Activated CD4-positive, alpha-beta T cell treated with anti-CD3 and anti-CD28 coated beads, Interleukin-2, Interleukin-4, amounts not matched to agents 100 ng/mL and 50 ng/mL, durations not matched to agents 16 hours and 8 hours (primary cell): ENCODE measurements around the gene CNNM1.

Experiments
- DNase-seq: peaks from one replicate; pipeline ENCODE4 v3.0.0-alpha.2; 2020; ENCODE audit warnings: low spot score

The CNNM1 gene

GRCh38 chr10:99374526-99374925 lies 45.4 kb downstream of the CNNM1 start:
- no peak for DNase-seq

DNA sequence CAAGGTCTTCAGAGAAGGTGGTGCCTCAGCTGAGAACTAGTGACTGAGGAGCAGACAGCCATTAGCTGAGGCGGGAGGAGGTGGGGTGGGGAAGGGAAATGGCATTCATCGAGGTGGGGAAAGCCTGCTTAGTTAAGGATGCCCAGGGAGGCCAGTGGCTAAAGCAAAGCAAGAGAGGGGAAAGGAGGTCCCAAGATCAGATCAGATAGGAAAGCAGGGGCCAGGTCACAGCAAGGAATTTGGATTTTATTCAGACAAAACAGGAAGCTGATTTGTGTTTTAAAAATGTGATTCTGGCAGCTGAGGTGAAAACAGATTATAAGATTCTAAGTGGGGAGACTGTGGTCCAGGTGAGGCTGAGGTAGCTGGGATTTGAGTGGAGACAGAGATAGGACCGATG lies 45.8 kb downstream of the CNNM1 start:
- no peak for DNase-seq

DNA sequence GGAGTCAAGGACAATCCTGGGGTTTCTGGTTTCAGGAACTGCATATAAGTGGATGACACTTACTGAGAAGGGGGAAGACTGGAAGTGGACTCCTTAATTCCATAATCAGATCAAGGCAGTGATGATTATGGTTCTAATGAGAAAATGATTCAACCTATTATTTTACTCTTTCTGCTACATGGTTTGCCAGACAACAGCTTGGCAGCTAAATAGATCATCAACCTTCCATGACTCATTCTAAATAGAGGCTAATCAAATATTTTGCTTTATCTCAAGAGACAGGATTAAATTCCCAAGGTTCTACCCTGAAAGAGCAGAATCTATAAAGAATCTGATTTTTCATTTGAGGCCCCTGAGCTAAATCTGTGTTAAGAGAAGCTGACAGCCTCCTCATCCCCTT lies 46.3 kb downstream of the CNNM1 start:
- no peak for DNase-seq

- DNase-seq, result no peak
Observed at GRCh38 chr10:99382176-99382575, 53.0 kb downstream of the CNNM1 start.

DNA sequence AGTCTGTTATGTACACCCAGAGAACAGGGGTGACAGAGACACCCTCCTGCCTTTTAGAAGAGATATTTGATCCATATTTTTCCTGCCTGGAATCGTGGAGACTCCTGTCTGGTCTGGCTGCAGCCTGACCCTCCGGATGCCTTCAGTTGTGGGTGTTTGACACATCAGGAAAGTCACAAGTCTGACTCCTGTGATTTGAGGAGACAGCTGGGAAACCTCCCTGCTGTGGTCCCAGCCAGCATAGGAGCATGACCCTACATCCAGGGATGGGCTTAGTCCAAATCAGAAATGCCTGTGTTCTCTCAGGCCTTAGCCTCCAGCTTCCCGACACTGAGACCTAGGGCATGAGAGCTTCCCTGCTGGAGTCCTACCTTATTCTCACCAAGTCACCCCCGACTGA lies 57.9 kb downstream of the CNNM1 start:
- DNase-seq, result no peak

GRCh38 chr10:99387541-99387940 lies 58.4 kb downstream of the CNNM1 start:
- DNase-seq, result no peak

GRCh38 chr10:99389729-99390480 lies 60.7 kb downstream of the CNNM1 start:
- no peak for DNase-seq

DNA sequence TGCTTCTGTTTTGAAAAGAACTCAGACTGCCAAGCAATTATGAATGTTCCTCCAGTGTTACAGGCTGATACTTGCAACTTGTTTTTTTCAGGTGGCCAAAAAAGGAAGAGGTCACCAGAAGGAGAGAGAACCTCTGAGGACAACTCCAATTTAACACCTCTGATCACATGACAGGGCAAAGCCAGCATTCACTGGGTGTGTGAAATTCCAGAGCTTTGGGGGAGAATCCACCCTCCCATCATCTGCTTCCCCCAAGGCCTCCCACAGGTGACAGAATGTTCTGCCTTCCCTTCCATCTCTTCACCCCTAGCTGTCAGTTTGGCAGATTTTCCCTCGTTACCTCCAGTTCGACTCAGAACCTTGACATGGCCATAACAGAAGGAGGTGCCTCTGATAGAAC lies 62.2 kb downstream of the CNNM1 start:
- DNase-seq, result no peak

DNA sequence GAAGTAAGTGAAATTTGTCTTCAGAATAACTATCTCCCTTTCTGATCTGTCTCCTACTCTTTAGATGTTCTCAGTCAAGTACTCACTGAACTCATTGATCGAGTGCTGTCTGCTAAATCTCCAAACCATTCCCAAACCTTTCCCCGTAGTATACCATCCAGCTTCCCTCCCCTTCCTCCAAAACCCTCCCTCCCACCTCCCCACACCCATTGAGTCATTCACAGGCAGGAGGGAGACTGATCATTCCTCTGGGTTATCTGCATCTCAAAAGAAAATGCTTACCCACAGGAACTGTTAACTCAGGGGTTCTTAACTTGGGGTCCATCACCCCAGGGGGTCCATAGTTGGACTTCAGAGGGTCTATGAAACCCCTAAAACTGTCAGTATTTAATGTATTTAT lies 63.9 kb downstream of the CNNM1 start:
- no peak for DNase-seq

DNA sequence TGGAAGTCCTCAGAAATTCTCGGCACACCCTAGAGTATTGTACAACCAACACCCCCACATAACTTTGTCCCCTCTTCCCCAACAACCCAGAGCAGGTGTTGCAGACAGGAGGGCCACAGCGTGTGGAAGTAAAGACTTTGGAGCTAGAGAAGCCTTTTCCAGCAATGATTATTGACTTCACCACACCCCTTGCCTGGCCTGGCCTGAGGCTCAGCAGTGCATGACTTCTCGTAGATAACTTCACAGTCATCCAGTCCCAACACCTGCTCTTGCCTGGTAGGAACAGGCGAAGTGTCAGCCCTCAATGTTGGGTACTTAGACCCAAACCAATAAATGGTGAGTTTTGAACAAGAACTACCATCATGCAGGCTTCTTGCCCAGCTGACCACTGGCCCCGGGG lies 64.5 kb downstream of the CNNM1 start:
- no peak for DNase-seq

DNA sequence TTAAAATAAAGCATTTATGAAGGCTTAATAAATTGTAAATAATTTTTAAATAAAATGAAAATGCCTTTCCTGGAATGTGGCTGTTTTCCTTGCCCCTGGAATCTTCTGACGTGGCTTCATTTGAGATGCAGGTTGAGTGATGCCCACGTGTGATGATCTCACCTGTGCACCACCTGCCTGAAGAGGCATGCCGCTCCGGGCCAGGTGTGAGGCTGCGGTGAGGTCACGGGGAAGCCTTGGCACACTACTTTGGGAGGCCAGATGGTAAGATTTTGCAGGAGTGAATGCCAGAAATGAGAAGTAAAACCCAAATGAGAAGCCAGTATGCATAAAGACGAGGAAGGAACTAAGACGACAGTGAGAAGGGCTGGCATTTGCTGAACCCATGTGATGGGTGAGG lies 65.1 kb downstream of the CNNM1 start:
- DNase-seq, result no peak

DNA sequence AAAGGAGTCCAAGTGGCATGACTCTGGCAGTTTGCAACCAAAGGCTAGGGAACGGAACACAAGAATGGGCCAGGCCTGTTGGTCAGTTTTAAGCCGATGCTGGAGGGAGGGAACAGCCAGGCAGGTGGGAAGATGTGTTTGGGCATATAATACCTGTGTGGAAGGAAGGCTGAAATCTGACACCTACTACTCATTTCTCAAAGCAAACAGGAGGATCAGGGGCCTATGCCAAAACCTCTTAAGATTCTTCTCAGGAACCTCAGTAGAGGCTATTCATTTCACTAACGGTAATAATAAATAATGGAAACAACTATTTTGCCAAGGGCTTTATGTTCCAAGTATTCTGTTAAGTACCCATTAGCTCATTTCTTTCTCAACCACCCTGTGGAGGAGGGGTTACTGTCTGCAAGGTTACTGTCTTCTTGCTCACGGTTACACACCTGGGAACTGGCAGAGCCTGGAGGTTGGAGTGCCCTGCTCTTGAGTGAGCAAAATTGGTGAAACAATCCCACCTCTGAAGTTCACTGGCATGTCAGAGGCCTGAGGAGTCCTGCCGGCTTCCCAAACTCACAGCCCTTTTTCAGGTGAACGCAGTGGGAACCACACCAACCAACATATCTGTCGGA lies 65.7 kb downstream of the CNNM1 start:
- no peak for DNase-seq

GRCh38 chr10:99395750-99396445 lies 66.7 kb downstream of the CNNM1 start:
- no peak for DNase-seq

- no peak for DNase-seq
Observed at GRCh38 chr10:99396471-99396870, 67.3 kb downstream of the CNNM1 start.

GRCh38 chr10:99399664-99400063 lies 70.5 kb downstream of the CNNM1 start:
- no peak for DNase-seq

- no peak for DNase-seq
Observed at GRCh38 chr10:99403674-99404073, 74.5 kb downstream of the CNNM1 start.

- no peak for DNase-seq
Observed at GRCh38 chr10:99406149-99406548, 77.0 kb downstream of the CNNM1 start.

- DNase-seq, result no peak
Observed at GRCh38 chr10:99410146-99410545, 81.0 kb downstream of the CNNM1 start.

DNA sequence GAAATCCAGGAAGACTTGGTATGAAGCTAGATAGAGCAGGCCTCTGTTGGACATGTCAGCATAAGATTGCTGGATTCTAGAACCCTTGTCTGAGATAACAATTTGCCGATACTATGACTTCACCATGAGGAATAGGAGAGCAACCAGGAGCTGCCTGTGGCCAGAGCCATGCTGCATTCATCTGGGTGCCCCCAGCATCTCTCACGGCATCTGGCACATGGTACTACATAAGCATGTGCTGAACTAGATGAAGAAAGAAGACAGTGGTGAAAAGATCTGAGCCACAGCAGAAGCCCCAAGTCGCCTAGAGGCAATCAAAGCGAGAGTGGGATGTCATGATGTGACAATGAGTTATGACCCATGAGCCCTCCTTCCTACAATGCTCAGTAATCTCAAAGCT lies 81.7 kb downstream of the CNNM1 start:
- DNase-seq, result no peak

DNA sequence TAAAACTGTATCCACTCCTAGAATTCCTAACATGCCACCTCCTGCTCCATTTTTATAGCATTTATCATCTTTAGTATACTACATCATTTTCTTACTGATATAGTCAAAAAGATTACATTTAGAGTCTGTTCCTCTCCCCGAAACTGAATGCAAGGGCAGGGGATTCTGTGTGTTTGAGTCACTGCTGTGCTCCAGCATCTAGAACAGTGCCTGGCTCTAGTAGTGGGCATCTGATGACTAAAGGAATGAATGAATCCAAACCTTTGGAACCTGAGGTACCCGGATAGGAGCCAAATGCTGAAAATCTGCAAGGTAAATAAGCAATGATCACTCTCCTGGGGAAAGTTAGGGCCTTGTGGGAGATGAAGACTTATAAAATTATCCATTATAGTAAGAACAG lies 82.4 kb downstream of the CNNM1 start:
- no peak for DNase-seq

GRCh38 chr10:99412099-99412498 lies 82.9 kb downstream of the CNNM1 start:
- no peak for DNase-seq

DNA sequence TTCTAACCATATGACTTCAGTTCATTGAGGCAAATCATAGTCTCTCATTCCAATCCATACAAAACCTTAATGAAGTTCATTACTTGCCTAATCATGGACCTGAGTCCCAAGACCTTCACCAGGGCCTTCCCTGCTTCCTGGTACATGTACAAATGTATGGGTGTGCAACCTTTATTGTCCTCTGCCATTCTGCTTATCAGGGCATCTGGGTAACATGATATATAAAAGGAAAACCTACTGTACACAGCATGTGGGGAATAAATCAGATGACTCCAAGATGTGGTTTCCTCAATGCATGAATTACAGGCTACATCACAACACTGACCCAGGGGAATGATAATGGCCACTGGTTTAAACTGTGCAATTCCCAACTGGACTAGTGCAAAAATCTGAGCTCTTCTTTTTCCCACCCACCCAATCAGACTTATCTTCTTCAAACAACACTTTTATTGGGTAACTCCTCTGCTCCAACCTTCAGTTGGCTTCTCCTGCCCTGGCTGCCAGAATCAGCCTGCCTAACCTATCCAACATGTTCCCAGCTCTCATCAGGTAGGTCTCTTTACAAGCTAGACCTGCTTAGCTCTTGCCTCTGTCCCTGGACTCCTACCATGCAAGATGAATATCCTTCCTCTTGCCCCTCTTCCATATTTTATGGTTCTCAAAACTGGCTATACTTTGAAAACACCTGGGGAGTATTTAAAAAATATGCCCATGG lies 89.9 kb downstream of the CNNM1 start:
- no peak for DNase-seq

GRCh38 chr10:99419688-99420087 lies 90.5 kb downstream of the CNNM1 start:
- no peak for DNase-seq
